Activated CD4-positive, alpha-beta T cell treated with anti-CD3 and anti-CD28 coated beads, Interleukin-2, Interleukin-4, amounts not matched to agents 100 ng/mL and 50 ng/mL, durations not matched to agents 16 hours and 8 hours (primary cell): ENCODE measurements around the gene OR5C1.
A peak's percentile ranks its signal among the peaks of the same experiment; 100 is the strongest.
"Not testable (repeated sequence)": the region's sequence is repeated elsewhere in the genome, so short reads cannot be mapped to it uniquely, and the experiment has no call there.

Source experiments
- DNase-seq: peaks from one replicate; pipeline ENCODE4 v3.0.0-alpha.2; 2020; ENCODE audit warnings: low spot score

OR5C1 gene

GRCh38 chr9:122810306-122810946, 21.7 kb downstream of the OR5C1 start:
- peak; percentile 78 for DNase-seq

DNA sequence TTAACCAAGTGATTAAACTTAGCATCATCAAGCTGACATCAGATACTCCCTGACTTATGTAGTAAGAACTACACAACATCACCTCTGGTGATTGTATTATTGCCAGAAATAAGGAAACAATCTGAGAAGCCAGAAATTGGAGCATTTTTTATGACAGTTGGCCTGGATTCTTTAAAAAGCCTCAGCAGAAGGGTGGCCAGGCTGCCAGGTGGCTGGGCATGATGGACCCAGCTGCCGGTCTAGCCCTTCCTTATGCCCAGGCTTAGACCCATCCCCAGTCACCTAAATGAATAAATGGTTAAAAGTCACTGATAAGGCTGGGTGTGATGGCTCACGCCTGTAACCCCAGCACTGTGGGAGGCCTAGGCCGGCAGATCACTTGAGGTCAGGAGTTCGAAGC, 24.0 kb downstream of the OR5C1 start:
- DNase-seq, result no peak

- DNase-seq, result no peak
Measured at GRCh38 chr9:122814545-122814944, 25.8 kb downstream of the OR5C1 start.

DNA sequence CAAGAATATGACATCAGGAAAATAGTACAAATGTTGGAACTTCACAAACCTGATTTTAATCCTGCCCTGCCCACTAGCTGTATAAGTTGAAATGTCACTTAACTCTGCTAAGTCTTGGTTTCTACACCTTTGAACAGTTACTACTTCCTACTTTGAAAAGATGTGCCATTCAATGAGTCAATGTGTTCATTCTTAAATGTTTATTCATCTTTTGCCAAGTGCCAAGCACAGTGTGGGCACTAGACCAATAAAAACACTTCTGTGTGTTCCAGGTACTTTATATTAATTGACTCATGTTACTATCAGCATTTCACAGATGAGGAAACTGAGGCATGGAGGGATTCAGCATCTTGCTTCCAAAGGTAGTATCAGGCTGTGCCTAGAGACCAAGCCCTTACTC, 26.8 kb downstream of the OR5C1 start:
- DNase-seq, result no peak

DNA sequence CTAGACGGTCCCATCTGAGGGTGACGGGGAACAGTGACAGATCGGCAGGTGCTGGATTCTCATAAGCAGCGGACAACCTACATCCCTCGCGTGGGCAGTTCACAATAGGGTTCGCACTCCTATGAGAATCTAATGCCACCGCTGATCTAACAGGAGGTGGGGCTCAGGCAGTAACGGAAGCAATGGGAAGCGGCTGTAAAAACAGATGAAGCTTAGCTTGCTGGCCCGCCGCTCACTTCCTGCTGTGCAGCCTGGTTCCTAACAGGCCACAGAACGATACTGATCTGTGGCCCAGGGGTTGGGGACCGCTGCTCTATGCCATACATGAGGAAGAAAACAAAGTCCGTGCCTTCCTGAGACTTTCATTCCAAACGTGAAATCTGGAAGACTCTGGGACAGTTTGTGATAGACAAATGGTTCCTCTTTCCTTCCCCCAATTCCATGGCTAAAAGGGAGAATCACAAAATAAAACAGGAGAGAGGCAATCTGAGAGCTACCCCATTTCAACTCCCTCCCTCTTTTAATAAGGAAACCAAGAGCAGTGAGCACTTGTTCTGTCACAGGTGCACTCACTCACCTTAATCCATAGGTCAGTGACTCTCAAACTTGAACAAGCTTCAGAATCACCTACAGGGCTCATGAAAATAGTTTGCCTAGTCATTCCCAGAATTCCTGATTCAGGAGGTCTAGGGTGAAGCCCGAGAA, 27.6 kb downstream of the OR5C1 start:
- peak; percentile 42 for DNase-seq

GRCh38 chr9:122819326-122819725, 30.6 kb downstream of the OR5C1 start:
- DNase-seq, result no peak

- no peak for DNase-seq
Measured at GRCh38 chr9:122819791-122820489, 31.2 kb downstream of the OR5C1 start.

DNA sequence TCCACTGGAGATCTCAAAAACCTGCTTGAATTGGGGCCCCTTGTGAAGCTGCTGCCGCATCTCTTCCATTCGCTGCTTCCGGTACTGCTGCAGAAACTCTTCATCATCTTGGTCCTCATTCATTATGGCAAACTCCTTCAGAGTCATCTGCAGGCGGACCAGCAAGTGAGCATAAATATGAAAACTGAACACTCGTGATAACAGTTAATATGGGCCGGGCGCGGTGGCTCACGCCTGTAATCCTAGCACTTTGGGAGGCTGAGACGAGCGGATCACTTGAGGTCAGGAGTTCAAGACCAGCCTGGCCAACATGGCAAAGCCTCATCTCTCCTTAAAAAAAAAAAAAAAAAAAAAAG, 31.7 kb downstream of the OR5C1 start:
- DNase-seq, result no peak

- DNase-seq, result no peak
Measured at GRCh38 chr9:122821278-122821943, 32.7 kb downstream of the OR5C1 start.

DNA sequence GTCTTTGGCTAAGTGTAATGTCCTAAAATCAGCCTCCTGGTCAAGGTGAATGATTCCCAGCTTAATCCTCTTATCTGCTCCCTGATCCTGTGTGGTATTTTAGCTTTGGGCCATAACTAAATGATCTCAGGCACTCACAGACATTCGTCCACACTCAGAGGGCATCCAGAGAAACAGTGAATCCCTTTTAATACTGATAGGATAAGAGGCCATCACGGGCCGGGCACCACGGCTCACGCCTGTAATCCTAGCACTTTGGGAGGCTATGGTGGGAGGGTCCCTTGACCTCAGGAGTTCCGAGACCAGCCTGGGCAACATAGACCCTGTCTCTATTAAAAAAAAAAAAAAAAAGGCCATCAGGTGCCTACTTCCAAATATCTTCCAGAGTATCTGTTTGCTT, 33.3 kb downstream of the OR5C1 start:
- no peak for DNase-seq

GRCh38 chr9:122822938-122823337, 34.2 kb downstream of the OR5C1 start:
- no peak for DNase-seq

DNA sequence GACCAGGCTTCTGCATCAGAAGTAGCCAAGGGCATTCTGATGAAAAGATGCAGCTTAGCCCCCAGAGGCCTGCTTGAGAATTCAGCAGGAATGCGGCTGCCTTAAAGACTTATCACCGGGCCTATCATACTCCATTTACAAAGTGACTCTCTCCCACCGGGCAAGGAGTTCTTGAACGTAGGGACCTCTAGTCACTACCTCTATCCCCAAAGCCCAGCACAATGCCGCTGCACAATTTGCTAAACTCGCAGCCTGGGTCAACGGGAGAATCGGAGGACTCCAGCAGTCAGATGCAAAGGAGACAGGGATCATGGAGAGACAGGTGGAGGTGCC, 39.0 kb downstream of the OR5C1 start:
- DNase-seq, result no peak

DNA sequence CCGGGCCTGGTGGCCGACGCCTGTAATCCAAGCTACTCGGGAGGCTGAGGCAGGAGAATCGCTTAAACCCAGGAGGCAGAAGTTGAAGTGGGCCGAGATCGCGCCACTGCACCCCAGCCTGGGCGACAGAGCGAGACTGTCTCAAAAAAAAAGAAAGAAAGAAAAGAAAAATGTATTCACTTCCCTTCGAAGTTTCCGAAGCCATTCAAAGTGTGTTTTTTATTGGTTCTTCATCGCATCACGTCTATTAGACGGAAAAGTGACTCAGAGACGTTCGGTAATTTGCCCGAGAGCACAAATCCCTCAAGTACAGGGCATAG, 40.2 kb downstream of the OR5C1 start:
- not testable (repeated sequence) for DNase-seq

DNA sequence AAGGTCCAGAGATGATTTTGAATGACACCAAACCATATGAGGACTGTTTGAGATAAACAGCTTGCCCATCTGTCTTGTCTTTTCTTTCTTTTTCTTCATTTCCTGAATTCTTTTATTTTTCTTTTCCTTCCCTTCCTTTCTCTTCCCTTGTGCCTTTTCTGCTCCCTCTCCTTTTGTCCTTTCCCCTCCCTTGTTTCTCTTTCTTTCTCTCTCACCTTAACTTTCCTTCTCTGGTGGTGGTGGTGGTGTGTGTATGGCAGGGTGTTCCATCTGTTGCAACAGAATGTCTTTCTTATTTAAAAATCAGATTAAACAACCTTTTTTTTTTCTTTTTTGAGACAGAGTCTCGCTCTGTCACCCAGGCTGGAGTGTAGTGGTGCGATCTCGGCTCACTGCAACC, 43.5 kb downstream of the OR5C1 start:
- no peak for DNase-seq

DNA sequence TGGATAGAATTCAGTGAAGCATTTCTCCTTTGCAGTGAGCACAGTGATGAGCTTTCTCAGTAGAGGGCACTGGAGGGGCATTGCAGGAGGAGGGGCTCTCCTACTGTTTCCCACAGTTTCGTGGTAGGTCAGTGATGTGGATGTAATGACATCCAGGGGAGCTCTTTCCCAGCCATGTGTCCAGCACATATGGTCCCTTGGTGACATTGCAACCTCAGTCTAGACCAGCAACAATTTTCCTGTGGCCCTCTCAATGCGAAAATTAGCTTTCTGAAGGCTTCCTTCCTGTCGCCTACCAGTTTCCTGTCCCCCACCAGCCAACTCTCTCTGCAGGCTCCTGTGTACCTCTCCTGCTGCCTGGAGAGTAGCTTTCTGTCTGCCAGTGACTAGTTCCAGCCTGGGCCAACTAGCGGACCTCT, 46.6 kb downstream of the OR5C1 start:
- no peak for DNase-seq

GRCh38 chr9:122837266-122837850, 48.6 kb downstream of the OR5C1 start:
- DNase-seq, result no peak

GRCh38 chr9:122838441-122838840, 49.7 kb downstream of the OR5C1 start:
- DNase-seq, result not testable (repeated sequence)
